ENCODE results near the gene CCN2.

The CCN2 gene

DNA sequence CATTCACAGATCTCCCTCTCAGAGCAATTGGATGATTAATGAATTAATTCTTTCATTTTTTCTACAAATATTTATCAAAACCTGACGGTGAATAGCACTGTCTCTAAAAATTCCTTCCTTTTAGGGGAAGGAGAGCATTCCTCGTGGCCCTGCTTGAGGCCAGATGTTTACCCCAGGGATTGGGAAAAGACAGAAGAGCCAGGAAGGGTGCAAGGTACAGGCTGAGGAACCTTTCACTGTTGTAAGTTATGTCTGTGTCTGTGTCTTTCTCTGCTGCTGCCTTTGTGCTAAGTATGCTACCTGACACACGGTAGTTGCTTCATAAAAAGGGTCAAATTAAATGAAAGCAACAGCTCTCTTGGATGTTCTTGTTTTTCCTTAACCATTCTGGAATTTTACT is 27.4 kb upstream of the CCN2 start:
- Mint-ChIP-seq H3K9me3 (no peaks in the 10 kb centered on the region), H3K27ac (no peak overlapping the region), H3K4me3 (no peak overlapping the region), H3K27me3 (no peaks in the 10 kb centered on the region), H3K4me1 (no peaks in the 10 kb centered on the region)
- ATAC-seq (no peak), DNase-seq (no peak)

GRCh38 chr6:131976545-131977061 is 25.4 kb upstream of the CCN2 start:
- Mint-ChIP-seq H3K4me3 (no peak overlapping the region), H3K4me1 (no peaks in the 10 kb centered on the region), H3K27ac (no peak overlapping the region), H3K9me3 (no peaks in the 10 kb centered on the region), H3K27me3 (no peaks in the 10 kb centered on the region)
- no peak for DNase-seq
- ATAC-seq: no peak

DNA sequence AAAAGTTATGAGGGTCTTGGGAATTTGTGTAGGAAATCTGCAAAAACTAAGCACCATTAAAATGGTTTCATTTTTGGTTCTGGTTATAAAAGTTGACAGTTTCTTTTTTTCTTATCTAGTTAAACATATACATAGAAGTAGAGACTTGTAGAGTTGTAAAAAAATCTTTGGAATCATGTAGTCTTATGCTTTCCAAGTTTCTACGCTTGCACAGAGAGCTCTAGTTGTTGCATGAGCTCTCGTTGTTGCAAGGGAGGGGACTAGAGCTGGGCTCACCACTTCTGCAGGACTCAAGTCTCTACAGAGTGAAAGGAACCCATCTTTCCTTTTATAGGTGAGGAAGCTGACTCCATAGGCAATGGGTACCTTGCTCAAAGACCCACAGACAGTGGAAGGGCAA is 21.6 kb upstream of the CCN2 start:
- Mint-ChIP-seq H3K4me1 (no peaks in the 10 kb centered on the region), H3K9me3 (no peaks in the 10 kb centered on the region), H3K27ac (no peak overlapping the region), H3K27me3 (peaks cover 5% of the 10 kb centered on the region), H3K4me3 (no peak overlapping the region)
- no peak for ATAC-seq
- DNase-seq: no peak

GRCh38 chr6:131970076-131970859 is 19.1 kb upstream of the CCN2 start:
- Mint-ChIP-seq H3K27me3 (peaks cover 13% of the 10 kb centered on the region), H3K27ac (no peak overlapping the region), H3K4me1 (no peaks in the 10 kb centered on the region), H3K4me3 (no peak overlapping the region), H3K9me3 (no peaks in the 10 kb centered on the region)
- DNase-seq (no peak), ATAC-seq (no peak)

DNA sequence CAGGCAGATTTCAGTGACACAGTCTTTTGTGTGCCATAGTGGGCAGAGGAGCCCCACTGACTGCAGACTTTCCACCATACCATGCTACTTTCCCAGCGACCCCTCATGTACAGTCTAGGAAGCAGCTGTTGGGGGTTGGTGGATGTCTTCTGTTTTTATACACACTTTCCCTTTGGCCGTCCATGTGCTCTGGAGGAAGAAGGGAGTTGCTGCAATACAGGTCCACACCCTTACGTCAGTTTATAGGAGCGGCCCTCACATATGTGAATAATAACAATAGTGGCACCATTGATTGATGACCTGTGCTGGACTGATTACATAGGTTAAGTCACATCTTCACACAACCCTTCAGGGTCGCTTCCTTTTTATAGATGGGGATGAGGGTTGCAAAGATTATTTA is 17.5 kb upstream of the CCN2 start:
- Mint-ChIP-seq H3K4me3 (no peak overlapping the region), H3K27me3 (peaks cover 13% of the 10 kb centered on the region), H3K9me3 (no peaks in the 10 kb centered on the region), H3K27ac (no peak overlapping the region), H3K4me1 (no peaks in the 10 kb centered on the region)
- no peak for DNase-seq
- no peak for ATAC-seq

GRCh38 chr6:131967948-131968347 is 16.8 kb upstream of the CCN2 start:
- H3K4me1 Mint-ChIP-seq: no peaks in the 10 kb centered on the region
- ATAC-seq: no peak
- H3K4me3 Mint-ChIP-seq: no peak overlapping the region
- no peak for DNase-seq
- H3K27me3 Mint-ChIP-seq: peaks cover 13% of the 10 kb centered on the region
- H3K27ac Mint-ChIP-seq: no peak overlapping the region
- no peaks in the 10 kb centered on the region for H3K9me3 Mint-ChIP-seq

DNA sequence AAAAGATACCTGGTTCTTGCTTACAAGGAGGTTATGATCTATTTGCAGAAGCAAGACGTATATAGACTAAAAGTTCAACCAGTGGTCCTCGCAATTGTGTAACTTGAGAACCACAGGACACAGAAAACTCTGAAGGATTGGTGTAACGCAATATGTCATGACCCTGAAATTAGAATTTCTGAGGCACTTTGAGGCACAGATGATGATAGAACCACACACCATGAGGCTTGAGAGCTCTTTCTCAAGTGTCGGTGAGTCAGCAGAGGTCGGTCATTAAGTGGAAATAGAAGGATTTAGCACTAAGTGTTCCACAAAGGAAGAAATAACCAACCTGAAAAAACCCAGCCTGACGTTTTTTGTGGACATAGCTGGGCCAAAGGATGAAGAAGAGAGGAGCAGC is 15.3 kb upstream of the CCN2 start:
- no peak for ATAC-seq
- Mint-ChIP-seq H3K4me1 (no peaks in the 10 kb centered on the region), H3K27me3 (peaks cover 13% of the 10 kb centered on the region), H3K9me3 (no peaks in the 10 kb centered on the region), H3K27ac (no peak overlapping the region), H3K4me3 (no peak overlapping the region)
- no peak for DNase-seq

DNA sequence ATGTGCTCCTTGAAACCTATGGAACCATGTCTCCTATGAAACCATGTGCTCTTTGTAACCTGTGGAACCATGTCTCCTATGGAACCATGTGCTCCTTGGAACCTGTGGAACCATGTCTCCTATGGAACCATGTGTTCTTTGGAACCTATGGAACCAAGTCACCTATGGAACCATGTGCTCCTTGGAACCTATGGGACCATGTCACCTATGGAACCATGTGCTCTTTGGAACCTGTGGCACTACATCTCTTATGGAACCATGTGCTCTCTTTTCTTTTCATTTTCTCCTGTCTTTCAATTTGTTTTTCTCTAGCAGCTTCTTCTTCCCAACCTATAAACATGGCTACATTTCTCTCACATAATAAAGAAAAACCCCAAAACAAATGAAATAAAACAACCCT is 11.9 kb upstream of the CCN2 start:
- Mint-ChIP-seq H3K9me3 (no peaks in the 10 kb centered on the region), H3K4me1 (no peaks in the 10 kb centered on the region), H3K27ac (no peak overlapping the region), H3K27me3 (peaks cover 8% of the 10 kb centered on the region), H3K4me3 (no peak overlapping the region)
- ATAC-seq (no peak), DNase-seq (no peak)

GRCh38 chr6:131960371-131961133 is 9.4 kb upstream of the CCN2 start:
- no peaks in the 10 kb centered on the region for H3K4me1 Mint-ChIP-seq
- H3K27me3 Mint-ChIP-seq: peaks cover 4% of the 10 kb centered on the region
- ATAC-seq (no peak), DNase-seq (no peak)
- no peak overlapping the region for H3K27ac Mint-ChIP-seq
- no peak overlapping the region for H3K4me3 Mint-ChIP-seq
- H3K9me3 Mint-ChIP-seq: no peaks in the 10 kb centered on the region

DNA sequence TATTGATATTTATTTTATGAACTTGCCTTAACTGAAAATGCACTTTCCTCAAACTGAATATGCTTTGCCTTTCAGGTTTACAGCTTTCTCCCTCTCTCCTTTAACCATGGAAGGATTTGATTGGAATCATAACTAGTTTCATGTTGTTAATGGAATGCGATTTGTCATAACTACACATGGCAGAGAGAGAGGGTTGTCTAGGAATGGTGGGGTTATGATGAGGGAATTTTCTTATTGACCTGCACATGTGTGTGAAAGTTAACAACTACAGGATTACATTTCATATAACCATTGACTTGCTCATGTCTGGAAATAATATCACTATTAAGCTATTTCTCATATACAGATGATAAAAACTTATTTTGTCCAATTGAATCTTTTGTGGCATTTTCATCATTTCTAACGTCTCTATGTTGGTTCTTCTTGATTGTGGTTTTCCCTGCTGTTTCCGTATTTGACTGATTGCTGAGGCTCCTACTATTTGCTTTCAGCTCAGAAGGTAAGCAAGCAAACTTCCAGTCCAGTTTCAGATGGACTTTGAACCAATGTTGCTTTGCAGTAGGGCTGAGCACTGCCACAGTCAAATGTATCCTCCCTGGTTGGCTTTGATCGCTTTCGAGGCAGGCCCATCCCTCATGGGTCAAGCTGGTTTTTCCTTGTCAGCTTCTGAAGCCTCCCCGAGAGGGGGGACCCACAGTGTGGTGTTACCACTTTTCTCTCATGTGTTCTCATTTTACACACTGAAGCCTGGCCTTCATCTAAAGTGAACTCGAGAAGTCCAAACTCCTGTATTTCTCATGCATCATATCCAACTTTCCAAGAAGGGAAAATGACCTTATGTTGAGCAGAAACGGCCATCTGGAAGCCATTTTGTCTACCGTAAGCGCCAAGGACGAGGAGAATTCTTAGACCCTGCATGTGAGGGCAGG is 7.6 kb upstream of the CCN2 start:
- no peak overlapping the region for H3K4me3 Mint-ChIP-seq
- no peak for DNase-seq
- no peaks in the 10 kb centered on the region for H3K9me3 Mint-ChIP-seq
- peaks cover 22% of the 10 kb centered on the region for H3K27me3 Mint-ChIP-seq
- H3K4me1 Mint-ChIP-seq: no peaks in the 10 kb centered on the region
- H3K27ac Mint-ChIP-seq: no peak overlapping the region
- ATAC-seq: no peak

DNA sequence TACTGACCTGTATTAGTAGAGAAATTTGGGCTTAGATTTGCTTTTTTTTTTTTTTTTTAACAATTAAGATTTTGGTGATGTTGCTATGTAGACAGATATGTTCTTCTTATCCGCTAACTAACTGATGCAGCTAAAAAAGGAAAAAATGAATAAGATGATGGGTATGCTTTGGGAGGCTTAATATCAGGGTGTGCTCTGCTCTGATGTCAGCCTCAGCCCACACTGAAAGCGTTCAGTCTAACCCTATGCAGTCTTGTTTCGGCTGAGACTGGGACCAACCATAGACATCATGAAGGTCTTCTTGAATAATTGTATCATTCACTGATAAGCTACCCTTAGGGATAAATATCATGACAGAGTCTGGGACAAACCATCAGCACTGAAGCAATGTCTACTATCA is 6.9 kb upstream of the CCN2 start:
- ATAC-seq (no peak), DNase-seq (no peak)
- Mint-ChIP-seq H3K9me3 (no peaks in the 10 kb centered on the region), H3K27me3 (peaks cover 29% of the 10 kb centered on the region), H3K27ac (no peak overlapping the region), H3K4me3 (no peak overlapping the region), H3K4me1 (no peaks in the 10 kb centered on the region)

DNA sequence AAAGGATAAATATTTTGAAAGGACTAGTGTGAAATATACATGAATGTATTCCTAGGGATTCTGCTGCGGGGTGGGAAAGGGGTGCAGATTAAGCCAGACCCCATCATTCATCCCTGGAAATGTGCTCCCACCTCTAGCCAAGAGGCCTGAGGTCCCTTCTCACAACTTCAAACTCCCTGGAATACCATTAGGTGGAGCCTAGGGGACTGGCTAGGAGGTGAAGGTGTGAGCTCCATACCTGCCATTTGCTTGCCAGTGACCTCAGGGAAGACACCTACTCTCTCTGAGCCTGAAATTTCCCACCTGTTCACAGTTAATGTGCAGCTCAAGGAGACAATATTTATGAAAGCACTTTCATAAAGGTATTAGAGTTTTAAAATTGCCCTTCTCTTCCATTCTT is 4.7 kb upstream of the CCN2 start:
- Mint-ChIP-seq H3K9me3 (no peaks in the 10 kb centered on the region), H3K4me1 (peaks cover 7% of the 10 kb centered on the region), H3K4me3 (no peak overlapping the region), H3K27me3 (peaks cover 50% of the 10 kb centered on the region), H3K27ac (no peak overlapping the region)
- ATAC-seq (no peak), DNase-seq (no peak)

GRCh38 chr6:131955192-131955591 is 4.0 kb upstream of the CCN2 start:
- DNase-seq: no peak
- no peak overlapping the region for H3K27ac Mint-ChIP-seq
- H3K9me3 Mint-ChIP-seq: no peaks in the 10 kb centered on the region
- H3K4me3 Mint-ChIP-seq: no peak overlapping the region
- H3K27me3 Mint-ChIP-seq: peaks cover 55% of the 10 kb centered on the region
- peaks cover 12% of the 10 kb centered on the region for H3K4me1 Mint-ChIP-seq
- ATAC-seq: no peak

DNA sequence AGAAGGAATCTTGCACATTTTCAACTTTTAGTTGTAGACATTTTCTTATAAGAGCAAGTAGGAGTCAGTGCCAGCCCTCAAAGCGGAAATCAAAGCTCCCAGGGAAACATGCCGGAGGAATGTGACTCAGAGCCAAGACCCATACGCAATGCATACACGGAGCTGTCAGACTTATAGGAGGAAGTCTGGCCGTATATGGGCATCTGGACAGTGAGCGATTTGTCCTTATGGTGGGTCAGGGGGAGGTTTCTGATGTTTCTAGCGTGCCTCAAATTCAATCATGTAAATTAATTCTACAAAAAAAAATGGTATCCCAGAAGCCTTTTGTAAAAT is 3.6 kb upstream of the CCN2 start:
- Mint-ChIP-seq H3K4me3 (no peak overlapping the region), H3K9me3 (no peaks in the 10 kb centered on the region), H3K27ac (no peak overlapping the region), H3K27me3 (peaks cover 60% of the 10 kb centered on the region), H3K4me1 (peaks cover 17% of the 10 kb centered on the region)
- no peak for DNase-seq
- no peak for ATAC-seq

DNA sequence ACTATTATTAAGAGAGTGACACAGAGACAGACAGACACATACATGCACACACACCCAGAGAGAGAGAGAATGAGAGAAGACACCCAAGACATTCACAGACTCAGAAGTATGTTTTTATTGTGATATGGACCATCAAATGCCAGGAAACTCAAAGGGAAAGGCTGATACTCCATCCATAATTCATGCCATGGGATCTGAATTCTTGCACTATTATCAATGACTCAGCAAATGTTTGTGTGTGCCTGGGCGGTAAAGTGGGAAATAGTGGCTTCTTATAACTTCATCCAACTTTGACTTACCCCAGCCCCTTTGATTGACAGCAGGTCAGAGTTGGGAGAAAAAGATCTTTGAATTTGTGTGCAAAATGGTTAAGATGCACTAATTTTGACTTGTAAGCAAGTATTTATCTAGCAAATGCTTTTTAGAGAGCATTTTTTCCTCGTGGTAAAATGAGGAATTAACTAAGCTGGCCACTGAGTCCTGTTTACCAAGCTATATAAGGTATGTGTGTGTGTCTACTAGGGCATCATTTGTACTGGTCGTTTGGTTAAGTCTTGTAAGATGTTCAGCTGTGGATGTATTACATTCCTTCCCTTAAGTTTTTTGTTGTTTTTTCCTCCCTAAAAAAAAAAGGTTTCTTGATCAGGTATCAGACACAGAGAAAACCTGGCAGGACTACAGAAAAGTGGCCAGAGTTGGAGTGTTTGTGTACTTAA is 3.0 kb upstream of the CCN2 start:
- H3K4me3 Mint-ChIP-seq: no peak overlapping the region
- no peak for DNase-seq
- no peak overlapping the region for H3K27ac Mint-ChIP-seq
- no peaks in the 10 kb centered on the region for H3K9me3 Mint-ChIP-seq
- peaks cover 17% of the 10 kb centered on the region for H3K4me1 Mint-ChIP-seq
- H3K27me3 Mint-ChIP-seq: peaks cover 65% of the 10 kb centered on the region
- no peak for ATAC-seq
